NCI-H1436 (cell line): ENCODE data around the gene SH3BP1.
"Not testable (repeated sequence)": the region's sequence is repeated elsewhere in the genome, so short reads cannot be mapped to it uniquely, and the experiment has no call there.

Source experiments
- DNase-seq: peaks from one replicate; lab custom pipeline; 2025; lab: John Stamatoyannopoulos, UW

The SH3BP1 gene

GRCh38 chr22:37679670-37680069 is 40.2 kb downstream of the SH3BP1 start:
- DNase-seq: no peak

GRCh38 chr22:37680191-37680851 is 40.9 kb downstream of the SH3BP1 start:
- DNase-seq: no peak

DNA sequence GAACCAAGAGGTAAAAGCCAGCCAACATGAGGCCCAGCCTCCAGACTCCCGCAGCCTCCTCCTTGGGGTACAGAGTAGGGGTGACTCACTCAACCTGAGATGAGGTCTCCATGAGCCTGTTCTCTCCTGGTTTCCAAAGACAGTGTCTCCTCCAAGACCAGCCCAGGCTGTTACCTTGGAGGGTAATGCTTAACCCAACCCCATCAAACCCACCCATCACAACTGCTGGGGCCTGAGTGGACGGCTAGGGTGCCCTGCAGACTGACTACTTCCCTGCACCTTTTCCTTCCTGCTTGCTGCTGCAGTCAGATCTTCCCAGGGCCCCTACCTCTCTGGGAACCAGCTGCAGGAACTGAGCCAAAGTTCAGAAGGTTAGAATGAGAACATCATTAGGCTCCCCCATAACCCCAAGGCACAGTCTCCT is 41.5 kb downstream of the SH3BP1 start:
- no peak for DNase-seq

- peak; percentile 64 for DNase-seq
Observed at GRCh38 chr22:37681556-37682049, 42.1 kb downstream of the SH3BP1 start.

DNA sequence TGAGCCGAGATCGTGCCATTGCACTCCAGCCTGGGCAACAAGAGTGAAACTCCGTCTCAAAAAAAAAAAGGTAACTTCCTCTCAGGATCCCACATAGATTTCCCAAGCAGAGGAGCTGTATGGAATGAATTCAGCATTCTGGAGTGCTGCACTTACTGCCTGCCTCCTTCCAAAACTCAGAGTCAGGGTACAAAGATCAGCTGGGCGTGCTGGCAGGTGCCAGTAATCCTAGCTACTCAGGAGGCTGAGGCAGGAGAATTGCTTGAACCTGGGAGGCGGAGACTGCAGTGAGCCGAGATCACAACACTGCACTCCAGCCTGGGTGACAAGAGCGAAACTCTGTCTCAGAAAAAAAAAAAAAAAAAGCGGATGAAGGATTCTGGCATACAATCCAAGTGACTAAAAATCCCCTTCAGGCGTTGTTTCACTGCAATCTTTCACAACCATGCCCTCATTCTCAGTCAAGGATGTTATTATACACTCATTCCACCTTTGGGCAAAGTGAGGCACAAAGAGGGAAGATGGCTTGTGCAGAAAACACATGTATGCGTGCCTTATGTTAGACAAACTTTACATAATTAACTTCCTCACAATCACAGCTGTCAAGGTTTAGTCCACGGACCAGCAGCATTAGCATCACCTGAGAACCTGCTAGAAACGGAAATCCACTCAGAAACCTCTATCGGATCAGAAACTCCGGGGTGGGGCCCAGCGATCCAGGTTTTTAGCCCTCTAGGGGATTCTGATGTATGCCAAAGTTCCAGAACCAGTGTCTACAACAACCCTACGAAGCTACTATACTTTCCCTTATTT is 45.5 kb downstream of the SH3BP1 start:
- DNase-seq: no peak

- DNase-seq: peak; percentile 70
Observed at GRCh38 chr22:37686002-37686982, 46.8 kb downstream of the SH3BP1 start, which contains the start of gene NOL12. Gene NOL12, plus strand, starts transcription at chr22:37686343. Its CDS starts 50 bp downstream, at chr22:37686393.

DNA sequence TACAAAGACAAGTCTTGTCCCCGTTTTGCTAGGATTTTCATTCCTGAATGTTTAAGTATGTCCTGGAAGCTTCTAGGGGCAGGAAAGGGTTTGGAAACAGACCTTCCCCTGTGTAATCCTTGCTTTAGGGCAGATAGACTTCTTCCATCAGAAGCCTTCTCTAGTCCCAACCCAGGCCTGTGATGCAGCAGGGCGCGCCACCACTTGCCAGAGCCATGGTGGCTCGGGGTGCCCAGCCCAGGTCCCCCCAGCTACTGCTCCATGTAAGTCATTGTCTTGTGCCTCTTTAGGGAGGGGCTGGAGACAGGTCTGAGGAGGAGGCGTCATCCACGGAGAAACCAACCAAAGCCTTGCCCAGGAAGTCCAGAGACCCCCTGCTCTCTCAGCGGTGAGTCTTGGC is 50.9 kb downstream of the SH3BP1 start:
- DNase-seq: no peak

GRCh38 chr22:37690901-37691504 is 51.5 kb downstream of the SH3BP1 start:
- DNase-seq: no peak

GRCh38 chr22:37692627-37693285 is 53.3 kb downstream of the SH3BP1 start:
- no peak for DNase-seq

GRCh38 chr22:37694131-37694530 is 54.7 kb downstream of the SH3BP1 start:
- DNase-seq: not testable (repeated sequence)

- not testable (repeated sequence) for DNase-seq
Observed at GRCh38 chr22:37696260-37696656, 56.8 kb downstream of the SH3BP1 start.

GRCh38 chr22:37696657-37697537 is 57.4 kb downstream of the SH3BP1 start, which contains the start of gene TRIOBP:
Gene TRIOBP, plus strand, starts transcription at chr22:37697048. Its CDS starts 4,318 bp downstream, at chr22:37701366.
- DNase-seq: peak; percentile 98

- DNase-seq: no peak
Observed at GRCh38 chr22:37697538-37697835, 58.0 kb downstream of the SH3BP1 start.

DNA sequence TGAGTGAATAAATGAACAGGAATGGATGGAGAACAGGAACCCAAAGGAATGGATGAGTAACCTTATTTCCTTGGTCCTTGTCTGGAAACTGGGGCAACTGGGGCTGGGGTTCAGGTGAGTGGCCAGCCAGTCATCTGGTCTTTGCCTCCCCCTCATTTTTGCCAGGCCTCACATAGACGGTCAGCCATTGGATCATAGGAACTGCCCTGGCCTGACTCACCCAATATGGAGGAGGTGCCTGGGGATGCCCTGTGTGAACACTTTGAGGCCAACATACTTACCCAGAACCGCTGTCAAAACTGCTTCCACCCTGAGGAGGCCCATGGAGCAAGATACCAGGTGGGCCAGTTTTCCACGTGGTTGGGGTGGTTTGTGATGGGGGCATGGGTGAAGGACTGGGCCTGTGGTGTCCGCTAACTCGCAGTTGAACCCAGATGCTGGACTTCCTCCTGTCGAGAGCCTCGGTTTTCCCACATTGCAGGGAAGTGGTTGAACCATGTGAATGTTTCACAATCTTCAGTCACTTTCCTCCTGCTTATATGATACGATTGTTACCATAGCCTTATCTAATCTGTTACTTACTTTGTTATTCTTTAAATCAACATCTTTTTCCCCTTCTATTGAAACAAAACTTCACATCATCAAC is 61.8 kb downstream of the SH3BP1 start:
- no peak for DNase-seq

GRCh38 chr22:37703906-37704305 is 64.4 kb downstream of the SH3BP1 start:
- DNase-seq: no peak

GRCh38 chr22:37704645-37705044 is 65.2 kb downstream of the SH3BP1 start:
- no peak for DNase-seq

- no peak for DNase-seq
Observed at GRCh38 chr22:37705205-37705604, 65.7 kb downstream of the SH3BP1 start.
